HG03064 (cell line): ENCODE results near the gene NUDT16.
"Not testable (repeated sequence)": the region's sequence is repeated elsewhere in the genome, so short reads cannot be mapped to it uniquely, and the experiment has no call there.

ENCODE experiments used
- ATAC-seq: cut with Tn5 transposase; IDR thresholded peaks from one replicate; pipeline ENCODE4 v1.9.1; 2021; ENCODE audit warnings: low read depth; ENCODE audit not compliant: unreplicated experiment

The NUDT16 gene

DNA sequence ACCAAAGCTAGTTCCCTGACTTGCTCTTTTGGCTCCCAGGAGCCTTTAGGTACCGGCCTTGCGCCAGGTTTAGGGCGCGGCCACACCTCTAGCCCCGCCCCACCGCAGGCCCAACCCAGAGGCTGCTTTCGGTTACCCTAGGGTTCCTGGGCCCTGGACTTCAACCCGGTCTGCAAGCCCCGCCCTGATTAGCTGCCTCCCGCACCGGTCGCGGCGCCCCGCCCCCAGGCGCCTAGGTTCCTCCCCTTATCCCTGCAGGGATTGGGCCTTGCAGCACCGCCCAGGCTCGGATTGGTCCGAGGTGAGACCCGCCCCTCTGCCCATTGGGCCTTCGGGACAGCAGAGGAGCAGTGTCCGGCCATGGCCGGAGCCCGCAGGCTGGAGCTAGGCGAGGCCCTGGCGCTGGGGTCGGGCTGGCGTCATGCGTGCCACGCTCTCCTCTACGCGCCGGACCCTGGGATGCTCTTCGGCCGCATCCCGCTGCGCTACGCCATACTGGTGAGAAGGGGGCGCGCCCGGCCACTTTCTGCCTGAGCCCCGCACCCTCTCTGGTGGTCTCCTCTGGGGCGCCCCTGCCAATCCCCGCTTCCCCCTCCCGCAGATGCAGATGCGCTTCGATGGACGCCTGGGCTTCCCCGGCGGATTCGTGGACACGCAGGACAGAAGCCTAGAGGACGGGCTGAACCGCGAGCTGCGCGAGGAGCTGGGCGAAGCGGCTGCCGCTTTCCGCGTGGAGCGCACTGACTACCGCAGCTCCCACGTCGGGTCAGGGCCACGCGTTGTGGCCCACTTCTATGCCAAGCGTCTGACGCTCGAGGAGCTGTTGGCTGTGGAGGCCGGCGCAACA is at the start of gene NUDT16:
TSS of gene NUDT16 (plus strand) at position 330 of the 847 bp plus-strand sequence. CDS start at position 361, 31 bp downstream.
- ATAC-seq: peak; percentile 98

DNA sequence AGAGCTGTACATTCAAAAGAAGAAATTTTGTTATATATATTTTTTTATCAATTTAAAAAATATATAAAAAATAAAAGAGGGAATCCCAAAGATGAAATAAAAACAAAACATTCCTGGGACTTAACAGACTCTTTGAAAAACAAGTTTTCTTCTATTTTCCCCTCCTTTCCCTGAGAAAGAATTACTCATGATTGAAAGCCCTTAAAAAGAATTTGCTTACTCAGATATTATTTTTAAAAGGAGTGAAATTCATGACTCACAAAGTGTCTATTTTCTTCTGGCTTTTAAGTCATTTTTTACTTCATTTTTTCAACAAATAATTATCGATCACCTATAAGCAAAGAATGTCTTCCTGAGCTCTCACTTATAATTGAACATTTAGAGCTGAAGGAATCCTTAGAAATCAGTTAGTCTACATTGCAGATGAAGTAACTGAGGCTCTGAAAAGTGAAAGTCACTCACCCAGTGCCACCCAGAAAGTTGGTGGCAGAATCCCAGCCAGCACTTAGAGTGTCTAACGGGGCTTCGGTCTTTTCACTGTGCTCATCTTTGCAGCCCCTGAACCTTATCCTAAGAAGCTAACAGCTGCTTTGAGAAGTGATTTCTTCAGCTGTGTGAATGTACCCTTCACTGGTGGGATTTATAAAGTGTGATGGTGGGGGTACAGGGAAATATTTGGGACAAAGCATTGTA is 42.5 kb upstream of the NUDT16 start:
- no peak for ATAC-seq

DNA sequence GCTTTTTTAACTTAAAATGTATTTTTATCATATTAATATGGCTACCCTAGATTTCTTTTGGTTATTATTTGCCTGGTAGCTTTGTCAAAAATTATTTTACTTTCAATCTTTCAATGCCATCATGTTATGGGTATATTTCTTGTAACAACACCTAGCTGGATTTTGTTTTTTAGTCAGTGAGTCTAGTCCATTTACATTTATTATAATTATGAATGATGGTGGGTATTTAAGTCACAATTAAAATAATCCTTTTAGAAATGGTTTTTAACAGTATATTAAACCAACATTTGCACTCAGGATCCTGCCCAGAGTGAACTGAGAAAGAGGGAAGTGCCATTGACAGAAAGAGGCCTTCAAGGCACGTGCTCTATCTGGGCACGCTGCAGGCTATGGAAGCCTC is 39.8 kb upstream of the NUDT16 start:
- ATAC-seq: no peak

DNA sequence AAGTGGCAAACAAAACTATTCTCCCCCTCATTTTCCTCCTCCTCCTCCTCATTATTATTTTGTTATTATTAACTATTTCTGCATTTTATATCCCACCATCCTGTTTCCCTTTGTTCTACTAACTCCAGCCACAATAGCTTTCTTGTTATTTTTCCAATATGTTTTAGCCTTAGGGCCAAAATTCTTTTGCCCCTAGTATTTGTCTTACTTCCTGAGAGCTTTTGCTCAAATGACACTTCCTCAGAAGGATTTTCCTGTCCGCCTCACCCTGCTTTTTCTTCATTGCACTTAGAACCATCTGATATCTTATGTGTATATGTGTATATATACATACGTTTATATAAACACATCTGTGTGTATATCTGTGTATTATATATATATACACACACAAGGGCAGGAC is 32.7 kb upstream of the NUDT16 start:
- no peak for ATAC-seq

DNA sequence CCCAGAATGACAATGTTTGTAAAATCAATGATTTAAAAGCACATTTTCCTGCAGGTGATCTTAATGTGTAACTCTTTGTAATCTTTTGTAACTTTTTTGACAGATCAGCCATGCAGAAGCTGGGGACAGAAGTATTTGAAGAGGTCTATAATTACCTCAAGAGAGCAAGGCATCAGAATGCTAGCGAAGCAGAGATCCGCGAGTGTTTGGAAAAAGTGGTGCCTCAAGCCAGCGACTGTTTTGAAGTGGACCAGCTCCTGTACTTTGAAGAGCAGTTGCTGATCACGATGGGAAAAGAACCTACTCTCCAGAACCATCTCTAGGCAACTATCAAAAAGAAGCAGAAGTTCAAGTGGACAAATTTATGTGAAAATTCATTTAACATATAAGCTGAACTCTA is 32.1 kb upstream of the NUDT16 start:
- ATAC-seq: no peak

DNA sequence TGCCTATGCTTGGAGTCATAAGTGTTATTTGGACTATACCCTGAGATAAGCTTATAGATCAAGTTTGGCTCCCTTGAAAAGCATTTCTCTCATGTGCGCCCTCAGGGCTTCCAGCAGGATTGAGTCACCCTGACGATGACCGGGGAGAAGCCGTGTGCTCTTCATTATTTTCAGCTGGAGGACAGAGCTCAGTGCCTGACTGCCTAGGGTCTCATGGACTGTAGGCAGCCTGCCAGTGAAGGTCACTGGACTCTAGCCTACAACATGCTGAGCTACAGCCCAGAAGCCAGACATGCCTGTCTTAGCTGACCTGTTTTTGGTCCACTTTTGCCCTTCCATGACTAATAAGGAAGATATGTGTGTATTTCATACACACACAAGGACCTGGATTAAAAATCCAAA is 31.6 kb upstream of the NUDT16 start:
- ATAC-seq: no peak

DNA sequence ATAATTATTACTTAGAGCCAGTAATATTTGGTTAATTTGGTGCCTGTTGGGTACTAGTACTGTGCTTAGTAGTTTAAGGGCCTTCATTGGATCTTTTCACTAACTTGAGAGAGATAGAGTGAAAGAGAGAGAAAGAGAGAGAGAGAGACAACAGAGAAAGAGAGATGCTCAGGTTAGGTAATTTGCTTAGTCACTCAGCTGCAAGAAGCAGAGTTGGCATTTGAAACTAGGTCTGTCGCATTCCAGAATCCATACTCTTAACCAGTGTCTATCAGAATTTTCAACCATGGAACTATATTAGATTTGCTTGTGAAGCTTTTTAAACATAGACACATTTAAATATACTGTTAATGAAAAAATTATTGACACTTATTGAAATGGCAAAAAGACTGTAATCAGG is 31.1 kb upstream of the NUDT16 start:
- ATAC-seq: no peak

DNA sequence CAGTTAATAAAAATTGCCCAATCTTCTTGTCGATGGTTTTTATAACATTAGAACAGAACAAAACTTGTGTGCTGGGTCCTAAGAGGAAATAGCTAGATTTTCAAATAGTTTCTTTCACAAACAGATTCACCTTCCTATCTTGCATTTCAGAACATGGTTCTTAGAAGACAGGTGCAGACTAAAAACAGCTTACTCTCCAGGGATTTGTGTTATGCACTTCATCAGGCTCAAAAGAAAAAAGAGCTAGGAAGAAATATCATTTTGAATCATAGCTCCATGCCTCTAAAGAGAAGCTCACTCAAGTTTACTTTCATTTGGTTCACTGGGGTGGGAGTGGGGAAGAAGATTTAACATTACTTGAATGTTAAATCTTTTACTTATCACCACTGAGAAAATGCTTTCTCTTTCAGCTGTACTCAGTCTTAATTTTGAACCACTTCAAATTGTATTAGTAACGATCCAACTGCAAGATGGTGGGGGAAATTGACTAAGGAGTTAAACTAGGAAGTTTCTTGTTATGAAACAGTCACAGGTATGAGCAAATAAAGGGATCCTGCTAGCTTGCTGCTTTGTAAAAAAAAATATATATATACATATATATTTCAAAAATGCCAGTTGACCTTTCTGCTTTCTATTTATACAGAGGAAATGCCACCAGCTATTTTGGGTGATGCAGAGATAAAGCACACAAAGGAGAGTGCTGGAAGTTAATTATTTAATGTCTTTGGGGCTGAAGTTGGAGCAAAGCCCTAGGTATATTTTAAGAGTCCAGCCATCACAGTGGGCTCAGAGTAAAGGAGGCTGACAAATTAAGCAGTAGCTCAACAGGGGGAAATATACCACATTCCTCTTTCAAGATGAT is 28.3 kb upstream of the NUDT16 start:
- no peak for ATAC-seq

DNA sequence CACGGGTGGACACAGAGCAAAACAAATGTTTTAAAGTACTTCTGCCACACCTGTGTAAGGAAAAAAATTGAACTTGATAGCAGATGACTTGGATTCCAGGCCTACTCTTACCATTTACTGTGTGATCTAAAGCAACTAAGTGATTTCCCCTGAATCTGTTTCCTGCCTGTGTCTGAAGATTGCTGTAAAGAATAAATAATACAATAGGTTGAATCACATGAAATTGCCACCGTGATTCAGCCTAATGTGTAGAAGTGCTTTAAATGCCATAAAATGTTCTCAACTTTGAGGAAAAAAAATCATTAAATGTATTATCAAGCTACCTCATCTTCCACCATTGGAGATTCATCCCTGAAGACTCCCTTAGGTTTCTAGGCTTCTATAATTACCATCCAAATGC is 27.6 kb upstream of the NUDT16 start:
- ATAC-seq: no peak

DNA sequence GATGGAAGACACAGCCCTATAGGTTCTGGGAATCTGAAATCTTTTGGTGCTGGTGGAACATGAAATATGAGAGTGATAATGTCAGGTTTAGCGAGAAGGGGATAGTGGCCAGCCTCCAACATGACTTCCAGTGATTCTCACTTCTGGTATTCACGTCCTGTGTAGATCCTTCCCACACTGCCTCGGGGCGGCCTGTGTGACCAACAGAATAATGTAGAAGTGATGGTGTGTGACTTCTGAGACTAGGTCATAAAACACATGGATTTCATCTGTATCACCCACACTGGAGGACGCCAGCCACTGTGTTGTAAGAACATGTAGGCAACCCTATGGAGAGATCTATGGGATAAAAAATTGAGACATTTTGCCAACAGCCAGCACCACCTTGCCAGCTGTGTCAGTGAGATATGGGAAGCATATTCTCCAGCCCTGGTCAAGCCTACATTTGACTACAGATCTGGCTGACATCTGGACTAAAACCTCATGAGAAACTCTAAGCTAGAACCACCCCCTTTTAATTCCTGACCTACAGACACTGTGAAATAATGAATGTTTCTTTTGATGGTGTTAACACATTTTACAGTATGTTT is 25.5 kb upstream of the NUDT16 start:
- ATAC-seq: no peak

DNA sequence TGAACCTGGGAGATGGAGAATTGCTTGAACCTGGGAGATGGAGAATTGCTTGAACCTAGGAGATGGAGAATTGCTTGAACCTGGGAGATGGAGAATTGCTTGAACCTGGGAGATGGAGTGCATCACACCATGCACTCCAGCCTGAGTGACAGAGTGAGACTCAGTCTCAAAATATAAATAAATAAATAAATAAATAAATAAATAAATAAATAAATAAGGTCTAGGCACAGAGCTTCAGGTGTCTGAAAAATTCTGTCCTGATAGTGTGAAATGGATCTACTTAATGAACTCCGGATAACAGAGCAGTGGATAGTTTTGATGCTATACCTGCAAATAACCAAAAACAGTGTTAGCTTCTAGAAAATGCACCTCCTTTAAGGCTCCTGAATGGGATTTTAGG is 24.3 kb upstream of the NUDT16 start:
- no peak for ATAC-seq

DNA sequence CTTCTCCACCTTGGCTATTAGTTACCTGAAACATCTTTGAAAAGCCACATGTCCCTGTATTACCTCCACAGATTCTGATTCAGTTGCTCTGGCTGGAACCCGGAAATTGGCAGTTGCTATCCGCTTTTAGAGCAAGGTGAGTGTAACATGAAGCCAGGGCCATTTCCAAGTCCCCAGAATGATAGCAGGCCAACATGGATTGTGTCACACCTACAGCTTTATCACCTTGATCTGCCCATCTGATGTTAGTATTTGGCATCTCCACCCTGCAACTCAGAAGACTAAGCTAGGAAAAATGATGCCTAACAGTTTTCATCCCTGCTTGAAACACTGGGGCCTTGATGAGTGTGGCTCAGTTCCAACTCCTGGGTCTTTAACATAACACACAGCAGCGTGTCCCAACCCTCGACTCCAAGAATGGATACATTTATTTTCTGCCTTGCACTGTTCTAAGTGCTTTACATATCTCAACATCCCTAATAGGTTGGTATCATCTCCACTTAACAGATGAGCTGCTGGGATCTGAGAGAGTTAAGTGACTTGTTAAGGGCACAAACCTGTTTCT is 21.3 kb upstream of the NUDT16 start:
- no peak for ATAC-seq

DNA sequence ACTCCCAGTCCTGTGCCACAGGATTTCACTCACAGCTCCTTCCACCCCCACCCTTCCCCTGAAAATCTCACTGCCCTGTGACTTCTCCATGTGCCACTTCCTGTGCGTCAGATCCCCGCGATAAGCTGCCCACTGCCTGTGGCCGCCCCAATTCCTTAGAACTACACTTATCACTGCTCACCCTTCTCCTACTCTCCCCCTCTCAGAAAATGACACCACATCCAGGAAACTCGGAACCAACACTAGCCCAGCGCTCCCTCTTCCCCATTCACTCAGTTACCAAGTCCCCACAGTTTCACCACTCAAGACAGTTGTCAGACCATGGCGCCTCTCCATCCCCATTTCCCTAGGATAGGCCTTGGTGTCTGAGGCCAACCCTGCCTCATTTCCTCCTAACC is 20.5 kb upstream of the NUDT16 start:
- not testable (repeated sequence) for ATAC-seq

DNA sequence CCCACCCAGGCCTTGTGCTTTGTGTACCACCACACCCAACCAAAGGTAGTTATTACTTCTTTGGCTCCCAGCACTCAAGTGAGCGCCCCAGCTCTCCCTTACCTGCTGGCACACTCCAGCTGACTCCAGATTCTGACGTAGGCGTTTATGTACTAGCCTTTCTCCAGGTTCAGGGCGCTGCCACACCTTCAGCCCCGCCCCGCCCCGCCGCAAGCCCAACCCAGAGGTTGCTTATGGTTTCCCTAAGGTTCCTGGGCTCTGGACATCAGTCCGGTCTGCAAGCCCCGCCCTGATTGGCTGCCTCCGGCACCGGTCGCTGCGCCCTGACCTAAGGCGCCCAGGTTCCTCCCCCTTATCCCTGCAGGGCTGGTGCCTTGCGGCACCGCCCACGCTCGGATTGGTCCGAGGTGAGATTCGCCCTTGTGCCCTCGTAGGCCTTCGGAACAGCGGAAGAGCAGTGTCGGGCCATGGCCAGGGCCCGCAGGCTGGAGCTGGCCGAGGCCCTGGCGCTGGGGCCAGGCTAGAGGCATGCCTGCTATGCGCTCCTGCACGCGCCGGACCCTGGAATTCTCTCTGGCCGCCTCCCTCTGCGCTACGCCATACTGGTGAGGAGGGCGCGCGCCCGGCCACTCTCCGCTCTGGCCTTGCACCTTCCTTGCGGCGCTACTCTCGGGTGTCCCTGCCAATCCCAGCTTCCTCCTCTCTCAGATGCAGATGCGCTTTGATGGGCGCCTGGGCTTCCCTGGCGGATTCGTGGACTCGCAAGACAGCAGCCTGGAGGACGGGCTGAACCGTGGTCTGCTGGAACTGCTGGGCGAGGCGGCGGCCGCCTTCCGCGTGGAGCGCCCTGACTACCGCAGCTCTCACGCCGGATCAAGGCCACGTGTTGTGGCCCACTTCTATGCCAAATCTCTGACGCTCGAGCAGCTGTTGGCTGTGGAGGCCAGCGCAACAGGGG is 19.8 kb upstream of the NUDT16 start:
- ATAC-seq: peak; percentile 97

DNA sequence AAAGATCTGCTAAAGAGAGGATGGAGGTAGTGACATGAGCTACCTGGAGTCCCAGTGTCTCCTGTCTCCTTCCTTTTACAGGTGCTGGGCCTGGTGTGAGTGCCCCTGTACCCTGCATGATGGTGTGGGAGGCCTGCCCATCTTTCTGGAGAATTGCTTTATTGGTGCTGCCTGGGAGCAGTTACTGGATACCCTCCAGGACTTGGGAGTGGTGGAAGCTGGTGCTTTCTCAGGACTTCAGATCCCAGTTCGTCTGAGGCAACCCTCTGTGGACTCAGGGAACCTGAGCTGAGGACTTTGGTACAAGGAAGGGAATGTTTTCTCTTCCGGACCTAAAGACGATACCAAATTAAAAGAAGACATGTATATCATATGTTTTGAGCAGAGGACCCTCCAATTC is 18.3 kb upstream of the NUDT16 start:
- no peak for ATAC-seq

DNA sequence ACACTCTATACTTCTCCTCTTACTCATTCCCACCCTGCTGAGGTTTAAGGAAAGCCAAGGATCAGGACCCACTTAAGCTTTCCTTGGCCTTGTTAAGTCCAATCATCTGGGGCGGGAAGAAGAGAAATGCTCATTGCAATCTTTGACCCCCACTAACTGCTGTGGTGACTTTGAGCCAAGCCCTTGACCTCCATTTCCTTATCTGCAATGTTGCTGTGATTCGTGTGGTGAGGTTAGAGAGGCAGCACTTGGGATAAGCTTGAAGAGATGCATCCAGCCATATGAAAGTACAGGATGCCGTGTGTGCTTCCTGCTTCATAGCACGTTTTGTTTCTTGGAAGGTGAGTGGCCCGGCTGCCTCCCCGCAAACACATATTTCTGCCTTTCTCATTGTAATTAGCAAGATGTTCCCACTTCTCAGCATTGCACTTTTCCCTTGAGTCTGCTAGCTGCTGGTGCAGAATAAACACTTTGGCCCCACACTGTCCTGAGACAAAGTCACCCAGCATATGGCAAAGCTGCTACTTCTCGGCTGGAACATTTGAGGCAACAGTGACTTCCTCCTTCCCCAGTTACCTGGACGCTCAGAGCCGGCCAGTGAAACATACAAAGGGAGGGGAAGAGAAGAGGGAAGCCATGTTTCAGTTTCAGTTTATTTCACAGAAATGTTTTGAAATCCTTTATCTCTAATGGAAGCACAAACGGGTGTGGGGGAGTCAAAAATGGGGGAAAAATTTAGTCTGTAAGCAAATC is 10.5 kb upstream of the NUDT16 start:
- ATAC-seq: no peak

DNA sequence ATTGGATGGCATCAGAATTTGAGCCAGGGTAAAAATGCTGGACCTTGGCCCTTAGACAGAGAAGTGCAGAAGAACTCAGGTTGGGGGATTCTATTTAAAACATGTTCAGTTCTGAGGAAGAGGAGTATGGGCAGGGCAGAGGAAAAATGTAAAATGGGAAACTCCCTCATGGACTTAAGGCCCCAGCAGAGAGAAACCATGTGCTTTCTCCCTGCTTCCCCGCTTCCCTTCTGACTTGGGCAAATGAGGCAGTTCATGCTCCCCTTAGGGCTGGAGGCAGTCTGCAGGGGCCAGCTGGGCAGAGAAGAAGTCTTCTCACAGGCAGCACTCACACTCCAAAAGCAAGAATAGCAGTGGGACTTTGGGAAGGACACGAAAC is 9.9 kb upstream of the NUDT16 start:
- ATAC-seq: no peak

DNA sequence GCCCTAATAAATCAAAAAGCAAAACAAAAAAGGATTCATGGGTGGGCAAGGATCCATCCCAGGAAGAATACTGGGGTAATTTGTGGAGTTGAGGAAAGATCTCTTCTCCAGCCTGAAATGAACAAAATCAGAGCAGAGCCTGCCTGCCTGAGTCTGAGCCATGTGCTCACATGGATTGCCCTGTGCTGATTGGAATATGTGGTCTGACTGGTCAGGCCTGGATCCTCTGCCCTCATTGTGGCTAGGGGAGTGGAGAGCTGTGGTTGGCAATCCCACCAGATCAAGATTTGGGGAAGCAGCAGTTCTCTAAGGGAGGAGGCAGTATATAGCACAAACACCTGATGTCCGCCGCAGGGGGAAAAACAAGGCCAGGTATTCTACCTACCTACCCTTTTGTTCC is 6.8 kb upstream of the NUDT16 start:
- ATAC-seq: no peak
